HG02642 (cell line): Measurements from ENCODE around the gene TMEM209.
"Not testable (repeated sequence)": the region's sequence is repeated elsewhere in the genome, so short reads cannot be mapped to it uniquely, and the experiment has no call there.

Source experiments
- ATAC-seq: cut with Tn5 transposase; IDR thresholded peaks from one replicate; pipeline ENCODE4 v1.9.1; 2021; ENCODE audit warnings: mild to moderate bottlenecking; ENCODE audit not compliant: unreplicated experiment, poor library complexity

The TMEM209 gene

GRCh38 chr7:130131964-130132875, 73.0 kb downstream of the TMEM209 start:
- no peak for ATAC-seq

DNA sequence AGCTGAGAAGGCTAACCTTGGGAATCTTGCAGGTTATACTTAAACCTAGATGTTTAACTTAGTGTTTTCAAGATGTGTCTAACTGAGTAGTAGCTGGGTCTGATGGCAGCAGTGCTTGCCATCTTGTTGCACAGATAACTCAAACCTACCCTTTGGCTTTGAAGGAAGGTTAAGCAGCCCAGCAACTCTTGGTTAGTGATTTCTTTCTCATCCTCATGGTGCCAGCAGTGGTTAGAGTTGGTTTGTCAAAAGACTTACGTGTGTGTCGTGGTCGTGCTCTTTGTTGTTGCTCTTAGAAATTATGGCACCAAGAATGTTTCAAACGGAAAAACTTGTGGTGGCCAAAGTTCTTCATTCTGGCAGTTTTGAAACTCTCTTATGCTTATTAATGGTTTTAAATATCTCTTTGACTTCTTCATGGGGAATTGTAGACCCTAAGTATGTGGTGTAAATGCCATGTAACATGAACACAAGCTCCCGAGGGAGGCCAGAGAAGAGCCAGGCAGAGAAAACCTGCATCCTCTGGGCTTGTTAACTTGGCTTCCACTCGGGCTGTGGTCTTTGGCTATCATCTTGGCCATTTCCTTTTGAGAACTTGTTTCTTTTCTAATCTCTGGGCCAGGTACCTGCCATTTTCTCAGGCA, 73.9 kb downstream of the TMEM209 start:
- ATAC-seq: no peak

- ATAC-seq: no peak
These were observed 76.2 kb downstream of the TMEM209 start for GRCh38 chr7:130129011-130129411.

- ATAC-seq: no peak
These were observed 77.3 kb downstream of the TMEM209 start for GRCh38 chr7:130127821-130128317.

DNA sequence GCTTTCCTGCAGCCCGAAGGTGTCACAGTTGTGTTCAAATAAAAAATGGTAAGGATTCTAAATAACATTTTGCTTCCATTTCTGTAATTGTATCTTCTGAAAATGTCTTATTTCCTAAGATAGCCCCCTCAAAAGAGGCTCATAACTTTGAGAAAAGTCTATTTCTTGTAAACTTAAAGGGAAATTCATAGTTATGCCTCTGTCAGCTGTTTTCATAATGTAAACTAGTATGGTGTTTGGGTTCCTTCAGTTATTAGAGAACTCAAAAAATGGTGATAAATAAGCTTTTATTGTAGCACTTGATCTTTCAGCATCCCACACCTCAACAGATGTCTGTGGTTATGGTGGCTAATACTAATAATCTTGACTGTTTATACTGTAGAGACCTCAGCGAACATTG, 77.8 kb downstream of the TMEM209 start:
- ATAC-seq: no peak

DNA sequence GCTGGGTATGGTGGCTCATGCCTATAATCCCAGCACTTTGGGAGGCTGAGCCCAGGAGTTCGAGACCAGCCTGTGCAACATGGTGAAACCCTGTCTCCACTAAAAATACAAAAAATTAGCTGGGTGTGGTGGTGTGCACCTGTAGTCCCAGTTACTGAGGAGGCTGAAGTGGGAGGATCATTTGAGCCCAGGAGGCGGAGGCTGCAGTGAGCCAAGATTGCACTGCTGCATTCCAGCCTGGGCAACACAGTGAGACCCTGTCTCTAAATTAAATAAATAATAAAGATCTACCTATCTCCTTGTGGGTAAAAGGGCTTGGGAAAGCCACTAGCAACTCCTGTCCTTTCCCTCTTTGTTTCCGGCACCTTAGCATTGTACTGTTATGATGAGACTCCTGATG, 78.4 kb downstream of the TMEM209 start:
- not testable (repeated sequence) for ATAC-seq

- no peak for ATAC-seq
These were observed 80.5 kb downstream of the TMEM209 start for GRCh38 chr7:130124711-130125110.

DNA sequence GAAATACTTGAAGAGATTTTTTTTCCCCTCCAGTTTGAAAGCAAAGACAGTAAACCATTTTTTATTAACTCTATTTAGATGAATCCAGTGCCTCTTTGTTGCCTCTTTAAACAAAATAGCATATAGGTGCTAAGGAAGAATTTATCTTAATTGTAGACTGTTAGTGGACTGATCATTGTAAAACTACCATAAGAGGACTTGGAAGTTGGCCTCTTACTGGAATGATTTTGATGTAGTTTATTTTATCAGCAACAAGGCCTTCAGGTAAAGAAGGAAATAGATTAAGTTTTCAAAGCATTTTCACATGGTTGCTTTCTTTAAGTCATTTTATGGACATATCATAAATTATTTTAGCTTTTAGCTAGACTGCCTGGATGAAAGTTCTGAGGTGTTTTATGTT, 81.7 kb downstream of the TMEM209 start:
- ATAC-seq: no peak

GRCh38 chr7:130118801-130119200, 86.4 kb downstream of the TMEM209 start:
- ATAC-seq: no peak

GRCh38 chr7:130118294-130118693, 86.9 kb downstream of the TMEM209 start:
- ATAC-seq: no peak

DNA sequence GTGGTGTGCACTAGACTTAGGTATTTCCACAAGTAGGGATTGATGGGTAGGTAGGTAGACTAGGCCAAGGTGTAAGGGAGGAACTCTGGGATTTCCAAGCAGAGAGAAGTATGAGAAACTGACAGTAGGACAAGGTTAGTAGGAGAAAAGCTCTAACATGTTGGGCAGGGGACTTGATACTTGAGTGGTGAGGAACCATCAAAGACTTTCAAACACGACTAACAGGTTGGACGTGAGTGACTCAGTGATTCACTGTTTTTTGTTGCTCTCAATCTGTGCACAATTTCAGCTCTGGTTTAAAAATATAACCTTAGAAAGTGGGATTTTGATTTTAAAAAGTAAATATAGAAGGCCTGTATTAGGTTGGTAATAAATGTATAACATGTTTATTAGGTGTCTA, 90.4 kb downstream of the TMEM209 start:
- no peak for ATAC-seq
